ENCODE results near the gene KCNJ18.
"Not testable (repeated sequence)": the region's sequence is repeated elsewhere in the genome, so short reads cannot be mapped to it uniquely, and the experiment has no call there.

The KCNJ18 gene

GRCh38 chr17:21668746-21669508, 23.4 kb upstream of the KCNJ18 start:
- in situ Hi-C loops (cut with HindIII; ENCODE audit: low sequenced_read_pairs); DNase-seq (ENCODE audit: low read depth, low spot score); H3K4me3 ChIP-seq (ENCODE audit: low read depth, low read length): not testable (repeated sequence)

GRCh38 chr17:21669616-21670360, 22.5 kb upstream of the KCNJ18 start:
- in situ Hi-C loops (cut with HindIII; ENCODE audit: low sequenced_read_pairs); H3K4me3 ChIP-seq (ENCODE audit: low read depth, low read length); DNase-seq (ENCODE audit: low read depth, low spot score): not testable (repeated sequence)

DNA sequence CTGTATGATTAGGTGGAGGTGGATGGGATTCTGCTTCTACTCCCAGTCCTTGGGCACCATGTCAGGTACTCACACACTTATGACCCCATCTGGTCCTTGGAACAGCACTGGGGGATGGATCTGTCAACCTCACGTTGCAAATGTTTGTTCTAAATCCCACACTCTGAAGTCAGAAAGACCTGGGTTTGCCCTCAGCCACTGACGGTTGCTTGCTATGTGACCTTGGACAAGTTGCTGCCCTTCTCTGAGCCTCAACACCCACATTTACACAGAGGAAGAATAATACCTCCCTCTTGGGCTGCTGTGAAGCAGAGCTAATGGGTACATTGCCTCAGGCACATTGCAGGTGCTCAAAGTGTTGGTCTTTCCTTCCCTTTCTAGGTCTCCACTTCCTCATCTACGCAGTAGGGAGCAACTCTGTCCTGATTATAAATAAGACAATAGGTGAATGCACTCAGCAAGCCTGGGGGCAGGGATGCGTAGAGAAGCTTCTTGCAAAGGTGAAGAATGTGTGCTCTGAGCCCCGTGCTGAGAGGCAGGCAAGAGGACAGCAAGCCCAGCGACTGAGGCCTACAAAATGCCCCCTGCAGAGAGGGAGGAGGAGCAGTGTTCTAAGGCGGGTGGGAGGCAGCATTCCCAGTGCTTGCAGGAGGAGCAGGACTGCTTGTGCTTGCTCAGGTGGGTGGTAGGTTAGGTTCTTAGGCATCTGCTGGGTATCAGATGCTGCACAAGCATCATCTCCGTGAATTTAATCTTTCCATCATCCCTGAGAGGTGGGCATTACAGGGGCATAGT, 21.8 kb upstream of the KCNJ18 start:
- in situ Hi-C loops (cut with HindIII; ENCODE audit: low sequenced_read_pairs); DNase-seq (ENCODE audit: low read depth, low spot score): not testable (repeated sequence)

DNA sequence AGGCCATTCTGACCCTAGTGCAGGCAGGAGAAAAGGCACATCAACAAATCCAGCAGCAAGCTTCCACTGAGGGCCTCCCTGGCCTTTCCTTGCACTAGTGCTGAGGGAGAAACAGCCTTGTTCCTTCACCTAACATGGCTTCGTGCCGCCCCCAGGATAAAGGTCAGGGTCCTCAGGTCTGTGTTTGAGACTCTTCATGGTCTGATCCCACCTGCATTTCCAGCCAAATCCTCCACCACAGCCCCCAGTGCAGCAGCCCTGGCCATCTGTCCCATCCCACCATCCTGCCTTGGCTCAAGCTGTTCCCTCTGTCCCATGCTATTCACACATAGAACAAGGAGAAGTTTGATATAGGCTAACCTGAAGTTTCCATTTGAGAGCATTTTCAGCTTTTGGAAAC, 20.9 kb upstream of the KCNJ18 start:
- in situ Hi-C loops (cut with HindIII; ENCODE audit: low sequenced_read_pairs); DNase-seq (ENCODE audit: low read depth, low spot score); H3K4me3 ChIP-seq (ENCODE audit: low read depth, low read length): not testable (repeated sequence)

More for the DNA sequence above, 21.8 kb upstream of the KCNJ18 start:
- H3K4me3 ChIP-seq (ENCODE audit: low read depth, low read length) = not testable (repeated sequence)

- H3K4me3 ChIP-seq (ENCODE audit: low read depth, low read length); DNase-seq (ENCODE audit: low read depth, low spot score); in situ Hi-C loops (cut with HindIII; ENCODE audit: low sequenced_read_pairs): not testable (repeated sequence)
These were observed 20.5 kb upstream of the KCNJ18 start for GRCh38 chr17:21671871-21672270.

GRCh38 chr17:21673451-21674241, 18.7 kb upstream of the KCNJ18 start:
- DNase-seq (ENCODE audit: low read depth, low spot score); H3K4me3 ChIP-seq (ENCODE audit: low read depth, low read length); in situ Hi-C loops (cut with HindIII; ENCODE audit: low sequenced_read_pairs): not testable (repeated sequence)

- in situ Hi-C loops (cut with HindIII; ENCODE audit: low sequenced_read_pairs) = no loop called here
- DNase-seq (ENCODE audit: low read depth, low spot score) = no peak
- H3K4me3 ChIP-seq (ENCODE audit: low read depth, low read length) = no peak overlapping the region
- no peak for TF ChIP-seq CTCF (IDR thresholded peaks at IDR 0.05; ENCODE audit: low read depth, low read length)
These were observed 18.0 kb upstream of the KCNJ18 start for GRCh38 chr17:21674242-21674731.

DNA sequence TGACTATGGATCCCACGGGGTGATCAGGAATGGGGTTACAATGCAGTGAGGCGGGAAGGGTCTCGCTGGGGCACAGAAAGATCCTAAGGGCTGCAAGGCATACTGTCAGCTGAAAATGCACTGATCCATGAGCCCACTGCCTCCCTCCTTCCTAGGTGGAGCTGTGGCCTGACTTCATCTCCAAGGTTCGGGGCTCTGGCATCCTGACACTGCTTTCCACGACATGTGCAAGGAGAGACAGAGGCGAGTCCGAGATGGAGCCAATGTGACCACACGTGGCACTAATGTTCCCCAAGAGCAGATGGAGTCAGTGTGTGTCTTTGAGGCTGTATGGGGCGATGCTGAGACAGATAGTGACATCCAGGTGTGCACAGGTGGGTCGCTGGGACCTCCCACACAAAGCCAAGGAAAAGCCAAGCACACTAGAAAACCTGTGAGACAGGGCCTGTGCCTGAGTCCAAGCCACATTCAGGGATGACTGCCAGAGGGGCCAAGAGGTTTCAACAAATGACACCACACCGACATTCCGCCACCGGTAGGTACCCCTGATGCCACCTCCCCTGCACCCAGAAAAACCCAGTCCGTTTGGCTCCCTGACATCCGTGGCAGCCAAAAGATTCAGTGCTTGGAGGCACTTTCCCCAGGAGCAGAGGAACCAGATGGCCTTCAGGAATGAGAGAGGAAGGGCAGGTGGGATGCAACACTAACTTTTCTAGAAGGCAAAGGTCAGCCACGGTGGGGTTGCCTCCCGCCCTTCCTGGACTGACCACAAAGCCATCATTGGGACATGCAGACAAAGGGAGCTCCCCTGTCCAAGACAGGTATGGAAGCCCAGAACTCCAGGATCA, 17.2 kb upstream of the KCNJ18 start:
- in situ Hi-C loops (cut with HindIII; ENCODE audit: low sequenced_read_pairs); DNase-seq (ENCODE audit: low read depth, low spot score); H3K4me3 ChIP-seq (ENCODE audit: low read depth, low read length): not testable (repeated sequence)

GRCh38 chr17:21675739-21676130, 16.6 kb upstream of the KCNJ18 start:
- in situ Hi-C loops (cut with HindIII; ENCODE audit: low sequenced_read_pairs); H3K4me3 ChIP-seq (ENCODE audit: low read depth, low read length); DNase-seq (ENCODE audit: low read depth, low spot score): not testable (repeated sequence)

Measured in astrocyte of the spinal cord (primary cell).